ENCODE measurements around the gene ARRB2. TPM values are rescaled to one million over a fixed set of nuclear protein-coding genes. Genes with fewer than 3 reads are reported as not detected.

The ARRB2 gene
- total RNA-seq, 1 donor from 2014 or later: 4.2 TPM

DNA sequence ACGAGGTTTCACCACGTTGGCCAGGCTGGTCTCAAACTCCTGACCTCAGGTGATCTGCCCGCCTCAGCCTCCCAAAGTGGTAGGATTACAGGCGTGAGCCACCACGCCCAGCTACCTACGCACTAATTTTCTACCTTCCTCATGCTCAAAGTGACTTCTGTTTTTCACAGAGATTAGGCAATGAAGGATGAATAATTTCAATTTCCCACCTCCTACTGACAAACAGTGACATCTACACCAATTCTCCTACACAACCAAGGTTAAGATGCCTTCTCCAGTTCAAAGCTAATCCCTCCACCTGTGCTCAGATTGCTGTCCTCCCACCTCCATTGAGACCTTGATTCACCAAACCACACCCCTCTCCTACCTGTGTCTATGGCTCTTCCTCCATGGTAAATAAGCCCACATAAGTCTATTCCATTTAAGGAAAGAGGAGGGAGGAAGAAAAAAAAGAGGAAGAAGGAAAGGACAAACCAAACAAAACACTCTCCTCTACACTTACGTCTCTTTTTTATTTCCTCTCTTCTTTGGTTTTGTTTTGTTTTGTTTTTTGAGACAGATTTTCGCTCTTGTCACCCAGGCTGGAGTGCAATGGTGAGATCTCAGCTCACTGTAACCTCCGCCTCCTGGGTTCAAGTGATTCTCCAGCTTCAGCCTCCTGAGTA is 15.3 kb downstream of the ARRB2 start:
- DNase-seq (ENCODE audit: low read depth in 2 of 2): no peak

GRCh38 chr17:4728124-4728523 is 17.7 kb downstream of the ARRB2 start:
- no peak for DNase-seq (ENCODE audit: low read depth in 2 of 2)

DNA sequence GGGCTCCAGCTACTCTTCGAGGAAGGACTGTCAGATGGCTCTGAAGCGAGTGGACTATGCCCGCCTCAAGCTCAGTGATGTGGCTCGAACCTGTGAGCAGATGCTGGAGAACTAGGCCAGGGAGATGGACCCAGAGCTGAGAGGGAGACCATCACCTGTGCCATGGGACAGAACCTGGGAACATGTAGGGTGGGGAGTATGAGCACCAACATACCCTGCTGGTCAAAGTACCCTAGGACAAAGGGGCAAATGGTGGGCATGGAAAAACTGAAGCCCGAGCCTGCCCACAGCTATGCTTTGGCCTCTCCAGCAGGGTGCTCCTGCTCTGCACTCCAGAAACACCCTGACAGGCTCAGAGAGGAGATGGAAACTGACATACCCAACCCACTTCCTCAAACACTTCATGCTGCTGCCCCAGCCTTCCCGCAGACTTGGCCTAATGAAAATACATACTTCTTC is 22.7 kb downstream of the ARRB2 start:
- no peak for DNase-seq (ENCODE audit: low read depth in 2 of 2)

GRCh38 chr17:4734857-4735475 is 24.5 kb downstream of the ARRB2 start:
- DNase-seq (ENCODE audit: low read depth in 2 of 2): no peak

DNA sequence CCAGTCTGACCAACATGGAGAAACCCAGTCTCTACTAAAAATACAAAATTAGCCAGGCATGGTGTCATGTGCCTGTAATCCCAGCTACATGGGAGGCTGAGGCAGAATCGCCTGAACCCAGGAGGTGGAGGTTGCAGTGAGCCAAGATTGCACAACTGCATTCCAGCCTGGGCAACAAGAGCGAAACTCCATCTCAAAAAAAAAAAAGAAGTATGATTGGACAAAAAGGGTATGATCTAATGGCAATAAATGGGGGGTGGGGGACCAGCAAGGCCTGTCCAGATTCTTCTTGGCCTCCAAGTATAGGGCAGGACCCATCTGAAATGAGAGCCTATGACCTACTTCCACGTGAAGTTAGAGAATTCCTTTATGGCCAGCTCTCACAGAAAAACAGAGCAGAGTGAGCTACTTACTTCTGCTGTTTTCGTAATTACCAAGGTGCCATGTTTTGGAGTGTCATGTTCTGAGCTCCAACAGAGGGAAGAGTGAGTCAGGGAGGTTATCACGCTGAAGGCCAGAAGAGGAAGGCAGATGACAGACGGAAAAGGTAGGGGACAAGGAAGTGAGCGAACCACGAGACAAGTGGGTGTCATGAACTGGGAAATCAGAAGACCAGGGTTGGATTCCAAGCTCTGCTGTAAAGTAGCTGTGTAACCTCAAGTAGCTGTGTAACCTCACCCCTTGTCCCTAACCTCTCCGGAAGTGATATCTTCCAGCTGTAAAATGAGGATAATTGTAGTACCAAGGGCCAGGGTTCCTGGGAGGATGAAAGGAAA is 25.6 kb downstream of the ARRB2 start:
- peak; percentile 36 to 66 for DNase-seq (ENCODE audit: low read depth in 2 of 2)

DNA sequence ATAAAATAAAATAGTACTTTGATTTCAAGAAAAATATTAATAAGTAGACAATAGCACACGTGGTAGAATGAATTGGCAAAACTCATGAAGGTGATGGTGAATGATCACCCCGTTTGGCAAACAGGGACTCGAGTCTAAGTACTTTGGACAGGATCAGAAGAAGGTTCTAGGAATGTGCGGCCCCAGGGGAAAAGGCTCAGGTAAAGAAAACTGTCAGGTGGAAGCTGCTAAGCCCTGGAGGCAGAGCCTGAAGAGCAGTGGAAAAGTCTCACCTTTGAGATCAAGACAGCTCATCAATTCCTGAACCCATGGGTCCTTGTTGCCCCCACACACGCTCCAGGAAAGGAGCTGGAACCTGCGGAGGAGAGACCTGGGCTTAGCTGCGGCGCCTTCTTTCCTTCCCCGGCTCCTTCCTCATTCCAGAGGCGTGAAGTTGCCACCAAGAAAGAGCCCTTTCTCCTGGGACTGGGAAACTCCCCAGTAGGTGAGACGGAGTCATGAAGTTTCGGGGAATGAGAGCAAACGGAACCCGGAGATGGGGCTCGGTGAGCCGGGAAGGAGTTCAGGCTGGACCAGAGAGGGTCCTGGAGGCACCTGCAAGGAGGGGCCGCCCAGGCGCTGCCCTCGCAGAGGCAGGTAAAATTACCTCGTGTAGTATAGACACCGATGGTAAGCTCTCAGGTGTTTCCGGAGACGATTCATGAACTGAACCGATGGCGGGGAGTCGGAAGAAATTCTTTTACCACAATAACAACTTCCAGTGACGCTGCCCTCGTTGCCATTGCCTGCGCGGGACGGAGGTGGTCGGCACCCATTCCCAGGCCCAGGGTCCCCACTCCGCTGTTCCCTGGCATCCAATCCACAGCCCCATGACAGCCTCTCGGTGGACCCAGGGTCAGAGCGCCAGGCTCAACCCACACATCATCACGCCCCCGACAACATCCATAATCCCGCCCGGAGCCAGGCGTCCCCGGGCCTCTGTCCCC is 28.0 kb downstream of the ARRB2 start:
- DNase-seq (ENCODE audit: low read depth in 2 of 2): no peak

DNA sequence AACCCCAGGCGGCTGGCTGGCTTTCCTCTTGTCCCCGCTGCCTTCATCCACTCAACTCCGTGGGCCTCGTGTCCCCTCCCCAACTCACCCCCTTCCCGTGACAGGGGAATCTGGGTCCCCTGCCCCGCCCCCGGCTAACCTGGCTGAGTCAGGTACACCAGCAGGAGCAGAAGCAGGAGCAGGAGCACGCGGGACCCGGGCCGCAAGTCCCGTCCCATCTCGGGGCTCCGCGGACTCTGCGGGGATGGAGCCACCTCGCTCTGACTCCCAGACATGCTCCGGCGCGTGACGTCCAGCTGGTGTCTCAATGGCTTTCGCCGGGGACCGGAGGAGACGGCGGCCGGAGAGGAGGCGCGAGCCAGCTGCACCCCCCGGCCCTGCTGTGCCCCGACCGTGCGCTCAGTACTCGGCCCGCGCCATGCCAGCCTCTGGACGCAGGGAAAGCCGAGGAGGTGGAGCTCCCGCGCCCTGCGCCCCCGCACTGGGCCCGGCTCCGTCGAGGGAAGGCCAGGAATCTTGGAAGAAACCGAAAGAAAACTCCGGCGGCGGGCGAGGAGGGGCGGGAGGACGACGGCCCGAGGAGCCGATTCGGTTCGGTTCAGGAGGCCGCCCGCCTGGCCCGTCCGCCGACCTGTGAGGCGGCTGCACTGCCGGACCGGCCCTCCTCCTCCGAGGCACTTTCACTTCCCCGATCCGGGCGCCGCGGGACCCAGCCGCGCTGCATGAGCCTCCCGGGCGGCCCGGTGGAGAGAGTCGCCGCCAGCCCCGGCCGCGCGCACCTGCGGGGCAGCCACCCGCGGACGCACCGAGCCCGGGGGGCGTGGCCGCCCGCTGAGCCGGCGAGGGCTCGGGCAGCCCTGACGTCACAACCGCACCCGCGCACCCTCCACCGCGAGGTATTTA is 28.9 kb downstream of the ARRB2 start, which contains the start of the genes CXCL16 and ZMYND15:
TSS of gene CXCL16 (minus strand) at position 807 of the 903 bp plus-strand sequence. CDS start at position 218, 589 bp downstream.
TSS of gene ZMYND15 (plus strand) at position 712 of the 903 bp plus-strand sequence. CDS start 716 bp downstream, outside the sequence.
- DNase-seq (ENCODE audit: low read depth in 2 of 2): peak; percentile 31 to 45

GRCh38 chr17:4740025-4740351 is 29.6 kb downstream of the ARRB2 start:
- DNase-seq (ENCODE audit: low read depth in 2 of 2): no peak

DNA sequence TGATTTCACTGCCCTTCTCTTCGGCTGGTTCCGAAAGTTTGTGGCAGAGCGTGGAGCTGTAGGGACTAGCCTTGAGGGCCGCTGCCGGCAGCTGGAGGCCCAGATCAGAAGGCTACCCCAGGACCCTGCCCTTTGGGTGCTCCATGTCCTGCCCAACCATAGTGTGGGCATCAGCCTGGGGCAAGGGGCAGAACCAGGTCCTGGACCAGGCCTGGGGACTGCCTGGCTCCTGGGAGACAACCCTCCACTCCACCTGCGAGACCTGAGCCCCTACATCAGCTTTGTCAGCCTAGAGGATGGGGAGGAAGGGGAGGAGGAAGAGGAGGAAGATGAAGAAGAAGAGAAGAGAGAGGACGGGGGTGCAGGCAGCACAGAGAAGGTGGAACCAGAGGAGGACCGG is 30.2 kb downstream of the ARRB2 start:
- DNase-seq (ENCODE audit: low read depth in 2 of 2): no peak

DNA sequence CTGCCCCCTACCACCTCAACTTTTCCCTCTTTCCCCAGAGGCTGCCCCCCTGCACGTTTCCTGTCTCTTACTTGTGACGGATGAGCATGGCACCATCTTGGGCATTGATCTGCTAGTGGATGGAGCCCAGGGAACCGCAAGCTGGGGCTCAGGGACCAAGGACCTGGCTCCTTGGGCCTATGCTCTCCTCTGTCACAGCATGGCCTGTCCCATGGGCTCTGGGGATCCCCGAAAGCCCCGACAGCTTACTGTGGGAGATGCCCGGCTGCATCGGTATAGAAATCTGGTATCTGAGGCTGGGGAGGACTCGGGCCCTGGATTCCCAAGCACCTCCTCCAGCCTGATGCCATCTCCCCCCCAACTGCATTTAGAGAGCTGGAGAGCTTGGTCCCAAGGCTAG is 31.1 kb downstream of the ARRB2 start:
- no peak for DNase-seq (ENCODE audit: low read depth in 2 of 2)

GRCh38 chr17:4742133-4742532 is 31.7 kb downstream of the ARRB2 start:
- DNase-seq (ENCODE audit: low read depth in 2 of 2): no peak

DNA sequence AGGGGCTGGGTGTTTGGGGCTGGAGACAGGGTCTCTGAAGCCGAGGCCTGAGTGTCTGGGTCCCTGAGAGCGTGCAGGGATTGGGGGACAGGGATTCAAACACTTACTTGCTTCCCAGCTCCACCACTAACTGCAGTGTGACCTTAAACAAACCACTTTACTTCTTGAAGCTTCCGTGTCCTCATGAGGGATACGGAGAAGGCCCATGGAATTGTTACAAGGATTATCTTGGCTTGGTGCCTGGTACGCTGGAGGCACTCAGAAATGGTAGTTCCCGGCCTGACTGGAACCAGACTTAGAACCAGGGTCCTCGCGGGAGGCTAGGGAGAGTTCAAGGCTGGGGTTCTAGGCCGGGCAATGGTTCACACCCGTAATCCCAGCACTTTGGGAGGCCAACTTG is 32.2 kb downstream of the ARRB2 start:
- no peak for DNase-seq (ENCODE audit: low read depth in 2 of 2)

GRCh38 chr17:4743216-4743615 is 32.8 kb downstream of the ARRB2 start:
- DNase-seq (ENCODE audit: low read depth in 2 of 2): no peak

DNA sequence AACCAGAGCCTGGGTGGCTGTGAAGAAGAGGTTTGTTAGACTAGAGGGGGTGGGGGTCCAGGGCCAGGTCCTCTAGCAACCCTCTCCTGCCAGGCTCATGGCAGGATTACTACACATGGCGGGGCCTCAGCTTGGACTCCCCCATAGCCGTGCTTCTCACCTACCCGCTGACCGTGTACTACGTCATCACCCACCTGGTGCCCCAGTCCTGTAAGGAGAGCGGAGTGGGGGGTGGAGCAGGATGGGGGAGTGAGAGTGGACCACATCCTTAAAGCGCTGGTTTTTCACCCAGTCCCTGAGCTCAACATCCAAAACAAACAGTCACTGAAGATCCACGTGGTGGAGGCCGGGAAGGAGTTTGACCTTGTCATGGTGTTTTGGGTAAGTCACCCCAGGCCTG is 33.5 kb downstream of the ARRB2 start:
- no peak for DNase-seq (ENCODE audit: low read depth in 2 of 2)

- no peak for DNase-seq (ENCODE audit: low read depth in 2 of 2)
These were observed 34.9 kb downstream of the ARRB2 start for GRCh38 chr17:4744999-4745969.

DNA sequence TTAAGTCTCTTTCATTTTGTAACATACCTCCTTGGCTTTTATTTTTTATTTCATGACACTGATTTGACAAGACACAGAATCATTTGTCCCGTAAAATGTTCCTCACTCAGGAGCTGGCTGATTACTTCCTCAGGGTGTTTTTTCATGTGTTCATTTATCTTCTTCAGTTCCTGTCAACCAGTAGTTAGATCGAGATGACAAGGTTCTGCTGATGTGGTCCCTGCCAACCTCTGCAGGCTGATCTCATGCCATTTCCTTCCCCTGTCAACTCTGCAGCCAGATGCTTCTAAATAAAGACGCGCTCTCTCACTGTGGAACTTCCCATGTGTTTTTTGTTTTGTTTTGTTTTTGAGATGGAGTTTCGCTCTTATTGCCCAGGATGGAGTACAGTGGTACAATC is 37.4 kb downstream of the ARRB2 start:
- DNase-seq (ENCODE audit: low read depth in 2 of 2): peak; percentile 57 to 74

- no peak for DNase-seq (ENCODE audit: low read depth in 2 of 2)
These were observed 38.3 kb downstream of the ARRB2 start for GRCh38 chr17:4748686-4749085.

- DNase-seq (ENCODE audit: low read depth in 2 of 2): no peak
These were observed 40.2 kb downstream of the ARRB2 start for GRCh38 chr17:4750606-4751005.

GRCh38 chr17:4751932-4752331 is 41.5 kb downstream of the ARRB2 start:
- peak in 1 of 2 donors; percentile 54 for DNase-seq (ENCODE audit: low read depth in 2 of 2)
